Measurements from ENCODE around the gene CLSTN2. TPM values are rescaled to one million over a fixed set of nuclear protein-coding genes. Genes with fewer than 3 reads are reported as not detected.

Gene CLSTN2
- total and polyA plus RNA-seq, 2 experiments from 2014 or later: 3.5 to 7.0 TPM

- Histone ChIP-seq H3K27ac (no peak overlapping the region), H3K9me3 (ENCODE audit: low read depth) (no peaks in the 10 kb centered on the region), H3K36me3 (no peaks in the 10 kb centered on the region)
Measured at GRCh38 chr3:140094487-140094886, 159.5 kb downstream of the CLSTN2 start.

DNA sequence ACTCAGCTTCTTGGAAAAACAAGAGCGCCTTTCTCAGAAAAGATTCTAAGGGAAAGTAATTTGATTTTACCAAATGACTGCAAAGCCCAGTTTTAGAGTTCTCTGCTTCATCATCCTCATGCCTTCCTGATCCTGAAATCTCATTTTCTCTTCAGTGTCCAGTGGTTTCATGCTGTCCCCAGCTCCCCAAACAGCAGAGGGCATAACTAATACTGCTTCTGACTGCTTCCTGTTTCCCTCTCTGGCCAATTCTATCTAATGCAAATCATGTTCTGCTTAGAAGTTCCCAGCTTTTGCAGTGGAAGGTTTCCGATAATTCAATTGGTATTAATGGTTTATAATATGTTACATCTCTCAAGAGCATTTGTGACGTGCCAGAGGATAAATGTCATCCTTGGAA is 161.1 kb downstream of the CLSTN2 start:
- no peaks in the 10 kb centered on the region for H3K9me3 ChIP-seq (ENCODE audit: low read depth)
- no peaks in the 10 kb centered on the region for H3K36me3 ChIP-seq
- H3K27ac ChIP-seq: no peak overlapping the region
- H3K4me3 ChIP-seq: no peak overlapping the region
- no peaks in the 10 kb centered on the region for H3K27me3 ChIP-seq
- DNase-seq (ENCODE audit: low read depth in 1 of 2, low spot score in 1 of 2): no peak
- H3K4me1 ChIP-seq (ENCODE audit: low read depth): no peaks in the 10 kb centered on the region
- TF ChIP-seq CTCF (IDR thresholded peaks at IDR 0.05; ENCODE audit: low read depth, low read length): no peak

More at GRCh38 chr3:140094487-140094886, 159.5 kb downstream of the CLSTN2 start:
- Histone ChIP-seq H3K4me1 (ENCODE audit: low read depth) (no peaks in the 10 kb centered on the region), H3K4me3 (no peak overlapping the region), H3K27me3 (no peaks in the 10 kb centered on the region)
- DNase-seq (ENCODE audit: low read depth in 1 of 2, low spot score in 1 of 2): no peak
- TF ChIP-seq CTCF (IDR thresholded peaks at IDR 0.05; ENCODE audit: low read depth, low read length): no peak

DNA sequence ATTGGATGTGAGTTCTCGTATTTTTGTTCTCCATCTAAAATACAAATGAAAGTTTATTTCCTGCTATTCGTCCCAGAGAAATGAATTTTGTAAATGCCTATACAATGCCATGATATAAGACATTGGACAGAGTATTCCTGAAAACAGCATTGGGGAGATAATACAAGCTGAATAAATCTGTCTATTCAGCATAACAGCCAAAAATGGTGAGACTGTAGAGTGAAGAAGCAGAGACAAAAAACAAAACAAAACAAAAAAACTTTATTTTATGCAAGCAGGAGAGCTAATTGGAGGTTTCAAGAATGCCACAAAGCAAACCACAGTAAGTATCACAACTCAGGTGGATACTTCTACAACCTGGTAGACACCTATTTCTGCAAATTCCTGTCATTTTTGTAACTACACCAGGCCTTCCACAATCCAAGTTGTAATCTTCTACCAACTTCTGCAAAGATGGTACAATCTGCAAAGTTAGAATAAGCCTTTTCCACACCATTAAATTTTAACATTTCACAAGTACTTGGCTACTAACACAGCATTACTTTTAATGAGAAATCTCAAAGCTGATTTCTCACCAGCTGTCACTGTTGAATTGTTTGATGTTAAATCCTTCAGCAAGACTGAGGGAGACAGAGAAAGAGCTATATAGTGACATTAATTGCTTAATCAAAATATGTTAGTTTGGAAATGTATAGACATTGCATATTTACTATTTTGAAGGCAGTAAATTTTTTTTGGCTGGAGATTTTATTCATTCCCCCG is 163.1 kb downstream of the CLSTN2 start:
- no peaks in the 10 kb centered on the region for H3K36me3 ChIP-seq
- DNase-seq (ENCODE audit: low read depth in 1 of 2, low spot score in 1 of 2): no peak
- no peak overlapping the region for H3K27ac ChIP-seq
- H3K9me3 ChIP-seq (ENCODE audit: low read depth): no peaks in the 10 kb centered on the region
- H3K4me1 ChIP-seq (ENCODE audit: low read depth): no peaks in the 10 kb centered on the region
- H3K27me3 ChIP-seq: no peaks in the 10 kb centered on the region
- no peak for TF ChIP-seq CTCF (IDR thresholded peaks at IDR 0.05; ENCODE audit: low read depth, low read length)
- no peak overlapping the region for H3K4me3 ChIP-seq

DNA sequence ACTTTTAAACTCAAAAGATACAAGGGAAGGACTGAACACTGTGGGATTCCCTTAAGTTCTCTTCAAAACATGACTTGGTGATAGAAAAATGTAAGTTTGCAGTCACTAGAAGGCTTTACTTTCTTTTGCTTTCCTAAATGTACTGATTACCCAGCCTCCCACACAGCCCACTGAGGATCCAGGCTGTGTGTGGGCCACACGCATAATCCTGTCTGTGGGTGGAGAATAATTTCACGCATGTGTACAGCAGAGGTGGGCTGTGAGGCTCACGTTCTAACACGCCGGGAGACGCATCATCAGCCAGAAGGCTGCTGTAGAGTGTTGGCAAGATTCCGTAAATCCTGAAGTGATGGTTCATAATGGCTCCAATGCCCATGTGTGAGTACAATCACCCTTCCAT is 165.5 kb downstream of the CLSTN2 start:
- Histone ChIP-seq H3K36me3 (no peaks in the 10 kb centered on the region), H3K4me3 (no peak overlapping the region), H3K27ac (no peak overlapping the region), H3K9me3 (ENCODE audit: low read depth) (no peaks in the 10 kb centered on the region), H3K4me1 (ENCODE audit: low read depth) (no peaks in the 10 kb centered on the region), H3K27me3 (no peaks in the 10 kb centered on the region)
- TF ChIP-seq CTCF (IDR thresholded peaks at IDR 0.05; ENCODE audit: low read depth, low read length): no peak
- no peak for DNase-seq (ENCODE audit: low read depth in 1 of 2, low spot score in 1 of 2)

GRCh38 chr3:140103166-140103565 is 168.2 kb downstream of the CLSTN2 start:
- DNase-seq (ENCODE audit: low read depth in 1 of 2, low spot score in 1 of 2): no peak
- H3K27ac ChIP-seq: no peak overlapping the region
- H3K4me1 ChIP-seq (ENCODE audit: low read depth): no peaks in the 10 kb centered on the region
- no peak overlapping the region for H3K4me3 ChIP-seq
- no peaks in the 10 kb centered on the region for H3K36me3 ChIP-seq
- H3K9me3 ChIP-seq (ENCODE audit: low read depth): no peaks in the 10 kb centered on the region
- TF ChIP-seq CTCF (IDR thresholded peaks at IDR 0.05; ENCODE audit: low read depth, low read length): no peak
- H3K27me3 ChIP-seq: no peaks in the 10 kb centered on the region

Data from cardiac muscle cell (in vitro differentiated cells and primary cell).